GM18520 (cell line): Measurements from ENCODE around the gene SH3RF2.
"Not testable (repeated sequence)": the region's sequence is repeated elsewhere in the genome, so short reads cannot be mapped to it uniquely, and the experiment has no call there.

ENCODE experiments used
- ATAC-seq: cut with Tn5 transposase; IDR thresholded peaks from one replicate; pipeline ENCODE4 v1.9.1; 2021; ENCODE audit not compliant: unreplicated experiment

The SH3RF2 gene

GRCh38 chr5:145978171-145978570 lies 41.8 kb downstream of the SH3RF2 start:
- no peak for ATAC-seq

- ATAC-seq, result no peak
Observed at GRCh38 chr5:145978708-145979107, 42.3 kb downstream of the SH3RF2 start.

DNA sequence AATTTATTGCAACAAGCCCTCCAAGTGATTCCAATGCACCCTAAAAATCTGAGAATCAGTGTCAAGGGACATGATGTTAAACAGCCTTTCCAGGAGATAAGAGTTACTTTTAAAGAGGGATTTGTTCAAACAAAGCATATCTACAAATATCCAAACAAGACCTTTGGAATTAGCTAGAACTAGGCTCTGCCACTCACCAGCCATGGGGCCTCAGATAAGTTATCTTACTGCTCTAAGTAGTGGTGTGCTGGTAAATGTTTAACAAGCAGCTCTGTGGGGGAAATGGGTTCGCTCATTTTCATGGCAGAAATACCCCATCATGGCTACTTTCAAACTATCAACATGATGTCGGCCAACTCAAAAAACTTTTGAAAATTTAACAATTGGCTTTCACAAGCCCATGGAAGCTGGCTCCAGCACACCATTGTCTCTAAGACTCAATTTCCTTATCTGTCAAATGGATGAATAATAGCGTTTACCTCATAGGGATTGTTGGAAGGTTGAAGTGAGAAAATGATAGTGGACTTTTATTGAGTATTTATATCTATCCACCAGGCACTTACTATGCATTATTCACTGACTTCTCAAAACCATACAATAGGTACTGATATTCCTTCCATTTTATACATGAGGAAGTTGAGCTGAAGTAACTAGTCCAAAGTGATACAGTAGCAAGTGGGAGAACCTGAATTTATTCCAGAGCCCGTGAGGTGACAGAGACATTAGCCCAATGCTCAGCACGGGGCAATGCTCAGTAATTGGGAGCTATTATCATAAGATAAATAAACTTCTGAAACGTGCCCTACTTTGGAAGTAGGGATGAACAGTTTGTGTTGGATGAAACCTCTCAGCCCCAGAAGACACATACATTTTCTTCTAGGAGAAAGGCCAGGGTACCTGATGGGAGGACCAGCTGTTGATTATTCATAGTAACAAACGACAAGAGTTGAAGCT lies 43.2 kb downstream of the SH3RF2 start:
- ATAC-seq, result no peak

DNA sequence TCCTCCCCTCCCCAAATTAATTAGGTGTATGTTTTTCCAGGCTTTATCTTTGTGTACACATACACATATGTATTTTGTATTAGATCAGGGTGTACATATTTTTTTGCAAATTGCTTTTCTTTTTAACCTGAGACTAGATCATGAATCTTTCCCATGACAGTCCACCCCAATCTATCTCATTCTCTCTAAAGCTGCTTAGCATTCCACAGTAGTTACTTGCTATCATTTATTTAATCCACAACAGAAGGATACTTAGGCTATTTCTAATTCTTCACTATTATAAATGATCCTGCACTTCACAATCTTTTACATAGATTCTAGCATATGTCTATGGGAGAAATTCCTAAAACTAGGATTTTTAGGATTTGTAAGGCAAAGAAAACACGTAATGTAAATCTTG lies 43.9 kb downstream of the SH3RF2 start:
- no peak for ATAC-seq

- ATAC-seq, result no peak
Observed at GRCh38 chr5:145980718-145981117, 44.3 kb downstream of the SH3RF2 start.

GRCh38 chr5:145981589-145982571 lies 45.5 kb downstream of the SH3RF2 start:
- ATAC-seq, result no peak

- no peak for ATAC-seq
Observed at GRCh38 chr5:145982572-145983318, 46.4 kb downstream of the SH3RF2 start.

GRCh38 chr5:145983446-145983845 lies 47.1 kb downstream of the SH3RF2 start:
- ATAC-seq, result no peak

DNA sequence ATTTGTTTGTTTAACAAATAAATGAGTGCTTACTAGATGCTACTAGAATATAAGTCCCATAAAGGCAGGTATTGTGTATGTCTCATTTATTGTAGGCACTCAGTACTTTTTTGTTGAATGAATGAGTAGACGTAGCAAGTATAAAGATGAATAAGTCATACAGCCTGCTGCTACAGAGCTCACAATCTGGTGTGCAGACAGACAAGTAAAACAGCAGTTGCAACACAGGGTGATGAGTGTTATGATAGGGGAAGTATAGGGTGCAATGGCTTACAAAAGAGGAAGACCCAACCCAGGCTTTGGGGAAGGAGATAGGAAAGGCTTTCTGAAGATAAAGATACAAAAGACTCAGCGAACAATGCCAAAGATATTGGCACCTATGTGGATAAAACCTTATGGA lies 47.7 kb downstream of the SH3RF2 start:
- ATAC-seq, result no peak

DNA sequence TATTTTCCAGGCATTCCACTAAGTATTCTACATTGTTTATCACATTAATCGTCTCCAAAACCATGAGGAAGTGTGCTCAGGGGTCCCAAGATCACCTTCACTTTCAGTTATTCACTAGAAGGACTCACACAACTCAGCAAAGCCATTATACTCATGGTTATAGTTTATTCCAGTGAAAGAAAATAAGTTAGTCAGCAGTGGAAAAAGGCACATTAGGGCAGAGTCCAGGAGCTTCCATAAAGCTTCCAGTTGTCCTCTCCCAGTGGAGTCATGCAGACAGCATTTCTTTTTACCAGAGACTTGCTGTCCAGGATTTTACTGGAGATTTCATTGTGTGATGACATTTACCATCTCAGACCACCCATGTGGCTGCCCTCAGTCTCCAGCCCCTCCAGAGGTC lies 51.5 kb downstream of the SH3RF2 start:
- ATAC-seq, result no peak

DNA sequence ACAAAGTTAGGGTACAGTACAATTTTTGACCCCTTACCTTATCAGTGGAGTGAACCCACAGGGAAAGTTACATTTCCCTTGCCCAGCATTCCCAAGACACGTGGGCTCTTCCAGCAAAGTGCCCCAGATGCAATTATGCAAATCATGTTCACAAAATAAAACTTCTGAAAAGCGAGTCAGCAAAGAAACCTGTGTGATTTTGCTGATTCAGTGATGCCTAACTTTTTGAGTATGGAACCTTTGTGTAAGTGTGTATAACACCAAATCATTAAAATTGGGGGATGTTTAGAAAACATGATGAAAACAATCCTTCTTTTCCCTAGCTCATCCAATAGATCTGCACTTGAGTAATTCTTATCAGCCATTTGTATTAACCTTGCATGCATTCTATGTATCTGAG lies 52.6 kb downstream of the SH3RF2 start:
- ATAC-seq, result no peak

GRCh38 chr5:145989428-145989827 lies 53.0 kb downstream of the SH3RF2 start:
- ATAC-seq, result no peak

DNA sequence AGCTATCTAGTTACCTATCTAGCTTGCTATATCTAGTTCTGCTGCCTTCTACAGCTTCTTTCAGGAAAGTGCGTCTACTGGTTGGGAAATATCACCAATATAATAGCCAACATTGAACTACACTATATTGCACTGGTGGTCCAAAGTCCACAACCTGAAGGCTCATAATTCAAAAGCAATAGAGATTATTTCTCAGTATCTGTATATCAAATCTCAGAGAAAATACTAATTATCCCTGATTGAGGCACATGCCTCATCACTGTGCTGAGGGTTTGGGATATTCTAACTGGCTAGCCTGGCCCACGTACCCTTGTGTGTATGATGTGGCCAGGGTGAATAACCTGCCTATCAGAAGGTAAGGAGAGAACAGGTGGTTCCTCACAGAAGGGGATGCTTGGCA lies 53.8 kb downstream of the SH3RF2 start:
- no peak for ATAC-seq

GRCh38 chr5:145991044-145991575 lies 54.7 kb downstream of the SH3RF2 start:
- ATAC-seq, result no peak

- not testable (repeated sequence) for ATAC-seq
Observed at GRCh38 chr5:145993538-145993937, 57.2 kb downstream of the SH3RF2 start.

- no peak for ATAC-seq
Observed at GRCh38 chr5:145996135-145996534, 59.8 kb downstream of the SH3RF2 start.

GRCh38 chr5:145999208-145999607 lies 62.8 kb downstream of the SH3RF2 start:
- no peak for ATAC-seq

DNA sequence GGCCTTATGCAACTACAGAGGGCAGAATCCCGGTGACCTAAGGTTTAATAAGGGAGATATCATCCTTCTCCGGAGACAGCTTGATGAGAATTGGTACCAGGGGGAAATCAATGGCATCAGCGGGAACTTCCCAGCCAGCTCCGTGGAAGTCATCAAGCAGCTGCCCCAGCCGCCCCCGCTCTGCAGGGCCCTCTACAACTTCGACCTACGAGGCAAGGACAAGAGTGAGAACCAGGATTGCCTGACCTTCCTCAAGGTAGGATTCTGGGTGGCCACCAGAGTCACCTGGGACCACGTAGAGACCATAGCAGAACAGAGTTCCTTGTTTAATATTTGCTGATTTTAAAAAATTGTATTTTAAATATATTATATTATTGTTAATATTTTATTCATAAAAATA lies 63.7 kb downstream of the SH3RF2 start:
- ATAC-seq, result no peak

- no peak for ATAC-seq
Observed at GRCh38 chr5:146001544-146002190, 65.3 kb downstream of the SH3RF2 start.

DNA sequence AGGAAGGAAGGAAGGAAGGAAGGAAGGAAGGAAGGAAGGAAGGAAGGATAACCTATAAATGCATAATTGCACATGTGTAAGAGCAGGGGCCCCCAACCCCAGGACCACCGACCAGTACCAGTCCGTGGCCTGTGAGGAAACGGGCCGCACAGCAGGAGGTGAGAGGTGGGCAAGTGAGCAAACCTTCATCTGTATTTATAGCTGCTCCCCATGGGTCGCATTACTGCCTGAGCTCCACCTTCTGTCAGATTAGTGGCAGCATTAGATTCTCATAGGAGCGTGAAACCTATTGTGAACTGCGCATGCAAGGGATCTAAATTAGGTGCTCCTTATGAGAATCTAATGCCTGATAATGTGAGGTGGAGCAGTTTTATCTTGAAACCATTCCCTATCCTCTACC lies 66.1 kb downstream of the SH3RF2 start:
- ATAC-seq, result no peak
